ENCODE results near the gene IGFN1.

DNA sequence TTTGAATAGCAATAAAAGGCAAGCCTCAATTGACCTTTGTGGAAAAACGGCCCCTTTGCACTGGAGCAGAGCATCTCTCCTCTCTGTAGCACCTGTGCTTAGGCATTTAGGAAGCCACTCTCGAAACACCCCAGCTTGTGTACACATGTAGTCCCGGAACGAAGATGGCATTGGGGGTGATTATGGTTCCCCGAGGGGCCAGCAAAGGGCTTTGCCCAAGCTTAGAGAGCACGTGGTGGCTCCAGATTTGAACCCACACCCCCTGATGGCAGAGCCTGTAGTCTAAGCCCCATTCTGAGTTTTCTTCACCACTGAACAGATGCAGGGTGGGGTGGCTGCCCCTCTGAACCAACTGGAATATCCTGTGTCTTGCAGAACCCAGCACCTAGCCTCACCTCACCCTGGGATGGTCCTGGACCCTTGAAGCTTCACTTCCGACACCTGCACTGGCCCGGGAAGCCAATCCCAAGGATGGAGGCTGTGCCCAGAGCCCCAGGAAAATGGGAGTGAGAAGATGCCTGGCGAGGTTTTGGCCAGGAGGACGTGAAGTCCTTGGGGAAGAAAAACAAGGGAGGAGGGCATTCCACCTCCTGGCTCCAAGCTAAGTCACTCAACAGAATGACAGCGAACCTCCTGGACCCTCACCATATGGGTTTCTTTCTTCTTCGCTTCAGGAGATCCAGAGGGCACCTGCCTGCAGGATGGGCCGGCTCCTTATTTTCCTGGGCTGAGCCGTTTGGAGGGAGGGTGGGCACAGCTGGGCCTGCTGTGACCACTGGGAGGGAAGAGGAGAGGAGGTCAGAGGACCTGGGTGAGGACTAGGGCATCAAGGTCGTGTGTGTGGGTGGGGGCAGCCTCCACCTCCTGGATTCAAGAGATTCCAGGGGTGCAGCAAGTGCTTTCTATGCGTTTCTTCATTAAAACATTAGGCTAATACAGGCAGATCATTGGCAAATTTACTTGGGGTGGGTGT is 37.7 kb downstream of the IGFN1 start:
- TF ChIP-seq, protein P1, sequence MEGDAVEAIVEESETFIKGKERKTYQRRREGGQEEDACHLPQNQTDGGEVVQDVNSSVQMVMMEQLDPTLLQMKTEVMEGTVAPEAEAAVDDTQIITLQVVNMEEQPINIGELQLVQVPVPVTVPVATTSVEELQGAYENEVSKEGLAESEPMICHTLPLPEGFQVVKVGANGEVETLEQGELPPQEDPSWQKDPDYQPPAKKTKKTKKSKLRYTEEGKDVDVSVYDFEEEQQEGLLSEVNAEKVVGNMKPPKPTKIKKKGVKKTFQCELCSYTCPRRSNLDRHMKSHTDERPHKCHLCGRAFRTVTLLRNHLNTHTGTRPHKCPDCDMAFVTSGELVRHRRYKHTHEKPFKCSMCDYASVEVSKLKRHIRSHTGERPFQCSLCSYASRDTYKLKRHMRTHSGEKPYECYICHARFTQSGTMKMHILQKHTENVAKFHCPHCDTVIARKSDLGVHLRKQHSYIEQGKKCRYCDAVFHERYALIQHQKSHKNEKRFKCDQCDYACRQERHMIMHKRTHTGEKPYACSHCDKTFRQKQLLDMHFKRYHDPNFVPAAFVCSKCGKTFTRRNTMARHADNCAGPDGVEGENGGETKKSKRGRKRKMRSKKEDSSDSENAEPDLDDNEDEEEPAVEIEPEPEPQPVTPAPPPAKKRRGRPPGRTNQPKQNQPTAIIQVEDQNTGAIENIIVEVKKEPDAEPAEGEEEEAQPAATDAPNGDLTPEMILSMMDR (IDR thresholded peaks at IDR 0.05) = no peak
- no peak for TF ChIP-seq POLR2A (IDR thresholded peaks at IDR 0.05)
- TF ChIP-seq POLR2AphosphoS5 (IDR thresholded peaks at IDR 0.05) = no peak
